ENCODE measurements around the gene CETN3. TPM values are rescaled to one million over a fixed set of nuclear protein-coding genes. Genes with fewer than 3 reads are reported as not detected.

CETN3 gene
- total RNA-seq, 1 experiment from 2014 or later, result 42.8 TPM

- Histone ChIP-seq H3K27me3 (ENCODE audit: insufficient read depth, low read length) (no peaks in the 10 kb centered on the region), H3K79me2 (ENCODE audit: insufficient read depth, low read length) (peaks cover 21% of the 10 kb centered on the region), H3K9me3 (ENCODE audit: control insufficient read depth in 1 of 2, insufficient read depth in 1 of 2, low read depth in 1 of 2, low read length in 2 of 2) (no peaks in the 10 kb centered on the region), H4K20me1 (ENCODE audit: insufficient read depth) (no peaks in the 10 kb centered on the region), H3K4me1 (ENCODE audit: control insufficient read depth in 1 of 2, insufficient read depth in 2 of 2, low read length in 2 of 2) (peaks cover 0 to 14% of the 10 kb centered on the region in 2 experiments; a peak in 2 of 4 replicates), H3K4me3 (replicated peaks in 1 of 2; ENCODE audit: low read depth in 1 of 2, low read length in 2 of 2) (no peak overlapping the region), H3K9me2 (ENCODE audit: insufficient read depth) (no peaks in the 10 kb centered on the region), H3K27ac (ENCODE audit: low read depth, low read length) (no peak overlapping the region), H3K4me2 (ENCODE audit: low read length) (no peak overlapping the region), H2AFZ (ENCODE audit: low read depth, low read length, poor library complexity, severe bottlenecking) (no peak overlapping the region), H3K9ac (ENCODE audit: low read length) (no peak overlapping the region), H3K36me3 (ENCODE audit: control insufficient read depth in 1 of 2, insufficient read depth in 2 of 2, low read length in 2 of 2) (peaks cover 7% of the 10 kb centered on the region in 2 experiments; a peak in 2 of 4 replicates)
- DNase-seq (ENCODE audit: low read depth, low spot score) (no peak), ATAC-seq (no peak)
- ChIA-PET CTCF (no interaction called here), POLR2A (no interaction called here), RAD21 (ENCODE audit: low non-redundant PET in 1 of 2, low total read pairs in 2 of 2, uncharacterized antibody in 2 of 2, unreplicated experiment in 2 of 2) (no interaction called here)
- no peak for TF ChIP-seq ZBTB33 (IDR thresholded peaks at IDR 0.05; ENCODE audit: extremely low read depth, insufficient replicate concordance, low read length)
- TF ChIP-seq CBX3 (IDR thresholded peaks at IDR 0.05; ENCODE audit: low read depth), result no peak
- no peak for TF ChIP-seq SRF (IDR thresholded peaks at IDR 0.05; ENCODE audit: low read depth)
- TF ChIP-seq RAD21 (IDR thresholded peaks at IDR 0.05; ENCODE audit: low read depth), result no peak
- BruUV-seq (replicated peaks), result no TSS peak
- intact Hi-C loops (cut with micrococcal nuclease), result no loop called here
These were observed 3.1 kb downstream of the CETN3 start for GRCh38 chr5:90406466-90406865.

GRCh38 chr5:90402521-90403255 is 6.9 kb downstream of the CETN3 start:
- POLR2A ChIA-PET, result no interaction called here
- TF ChIP-seq ZFX (IDR thresholded peaks at IDR 0.05) (no peak), SP1 (IDR thresholded peaks at IDR 0.05; ENCODE audit: low read depth) (no peak), SRF (IDR thresholded peaks at IDR 0.05; ENCODE audit: low read depth) (no peak), RAD21 (IDR thresholded peaks at IDR 0.05; ENCODE audit: low read depth) (no peak), SIN3A (IDR thresholded peaks at IDR 0.05; ENCODE audit: low read depth) (no peak)
- CTCF ChIA-PET, result no interaction called here
- Histone ChIP-seq H3K9me3 (ENCODE audit: control insufficient read depth in 1 of 2, insufficient read depth in 1 of 2, low read depth in 1 of 2, low read length in 2 of 2) (no peaks in the 10 kb centered on the region), H3K4me3 (replicated peaks in 1 of 2; ENCODE audit: low read depth in 1 of 2, low read length in 2 of 2) (no peak overlapping the region), H2AFZ (ENCODE audit: low read depth, low read length, poor library complexity, severe bottlenecking) (no peak overlapping the region), H3K27ac (ENCODE audit: low read depth, low read length) (no peak overlapping the region), H3K27me3 (ENCODE audit: insufficient read depth, low read length) (no peaks in the 10 kb centered on the region), H3K9ac (ENCODE audit: low read length) (no peak overlapping the region), H3K79me2 (ENCODE audit: insufficient read depth, low read length) (peaks cover 18% of the 10 kb centered on the region), H3K36me3 (ENCODE audit: control insufficient read depth in 1 of 2, insufficient read depth in 2 of 2, low read length in 2 of 2) (peaks cover 10 to 12% of the 10 kb centered on the region in 2 experiments; a peak in 2 of 4 replicates), H3K4me2 (ENCODE audit: low read length) (no peak overlapping the region), H4K20me1 (ENCODE audit: insufficient read depth) (no peaks in the 10 kb centered on the region), H3K4me1 (ENCODE audit: control insufficient read depth in 1 of 2, insufficient read depth in 2 of 2, low read length in 2 of 2) (peaks cover 0 to 7% of the 10 kb centered on the region in 2 experiments; a peak in 1 of 4 replicates), H3K9me2 (ENCODE audit: insufficient read depth) (no peaks in the 10 kb centered on the region)
- RAD21 ChIA-PET (ENCODE audit: low non-redundant PET in 1 of 2, low total read pairs in 2 of 2, uncharacterized antibody in 2 of 2, unreplicated experiment in 2 of 2), result no interaction called here
- no peak for DNase-seq (ENCODE audit: low read depth, low spot score)
- BruUV-seq (replicated peaks), result no TSS peak
- no peak for ATAC-seq
- intact Hi-C loops (cut with micrococcal nuclease), result no loop called here
